GM19240 (cell line): ENCODE measurements around the gene DPH5.
"Not testable (repeated sequence)": the region's sequence is repeated elsewhere in the genome, so short reads cannot be mapped to it uniquely, and the experiment has no call there.

Experiments
- DNase-seq: peaks from one replicate; pipeline ENCODE4 v3.0.0; 2011; ENCODE audit warnings: low spot score; ENCODE audit not compliant: insufficient read length

DPH5 gene

GRCh38 chr1:101025657-101026429 lies at the start of gene DPH5:
Gene DPH5 (minus strand): TSS chr1:101025784. CDS start chr1:101025443, 341 bp downstream.
- DNase-seq = peak; percentile 43

GRCh38 chr1:101073836-101074235 lies 48.3 kb upstream of the DPH5 start:
- DNase-seq = no peak

DNA sequence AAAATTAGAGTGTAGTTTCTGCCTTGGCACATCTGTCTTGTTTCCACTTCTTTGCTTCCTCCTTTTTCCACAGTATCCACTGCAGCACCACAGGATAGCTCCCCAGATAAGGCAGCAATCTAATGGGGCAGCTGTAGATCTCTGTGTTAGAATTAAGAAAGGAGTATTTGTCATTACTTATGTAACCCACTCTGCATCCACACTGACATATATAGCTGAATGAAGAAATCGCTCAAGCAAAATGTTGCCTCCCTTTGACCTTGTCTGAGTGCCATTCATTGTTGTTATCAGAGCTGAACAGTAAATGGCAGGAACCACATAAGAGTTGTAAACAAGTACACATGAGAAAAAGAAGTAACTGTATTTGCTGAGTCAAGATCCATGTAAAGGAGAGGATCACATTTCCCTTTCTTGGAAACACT lies 45.9 kb upstream of the DPH5 start:
- DNase-seq = no peak

DNA sequence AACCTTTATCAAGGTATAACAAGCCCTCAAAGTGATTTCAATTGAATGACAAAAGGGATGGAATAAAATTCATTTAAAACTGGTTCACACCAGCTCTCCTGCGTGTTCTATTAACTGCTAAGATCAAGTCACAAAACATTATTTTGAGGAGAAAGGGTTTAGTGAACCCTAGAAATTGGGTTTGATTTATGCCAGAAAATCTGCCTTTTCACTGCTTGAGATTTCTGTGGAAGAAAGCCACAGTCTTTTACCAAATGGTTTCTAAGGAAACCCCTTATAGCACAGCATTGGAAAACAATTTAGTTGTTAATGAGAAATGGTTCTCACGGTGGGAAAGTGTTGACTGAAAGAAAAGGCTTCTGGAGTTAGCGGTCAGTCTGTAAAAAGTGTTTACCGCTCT lies 43.6 kb upstream of the DPH5 start:
- DNase-seq = no peak

DNA sequence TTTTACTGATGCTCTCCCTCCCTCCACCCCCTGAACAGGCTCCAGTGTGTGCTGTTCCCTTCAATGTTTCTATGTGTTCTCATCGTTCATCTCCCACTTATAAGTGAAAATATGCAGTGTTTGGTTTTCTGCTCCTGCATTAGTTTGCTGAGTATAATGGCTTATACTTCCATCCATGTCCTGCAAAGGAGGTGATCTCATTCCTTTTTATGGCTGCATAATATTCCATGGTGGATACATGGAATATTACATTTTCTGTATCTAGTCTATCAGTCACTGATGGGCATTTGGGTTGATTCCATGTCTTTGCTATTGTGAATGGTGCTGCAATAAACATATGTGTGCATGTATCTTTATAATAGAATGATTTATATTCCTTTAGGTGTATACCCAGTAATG lies 41.4 kb upstream of the DPH5 start:
- not testable (repeated sequence) for DNase-seq

- no peak for DNase-seq
Measured at GRCh38 chr1:101066260-101066936, 40.8 kb upstream of the DPH5 start.

DNA sequence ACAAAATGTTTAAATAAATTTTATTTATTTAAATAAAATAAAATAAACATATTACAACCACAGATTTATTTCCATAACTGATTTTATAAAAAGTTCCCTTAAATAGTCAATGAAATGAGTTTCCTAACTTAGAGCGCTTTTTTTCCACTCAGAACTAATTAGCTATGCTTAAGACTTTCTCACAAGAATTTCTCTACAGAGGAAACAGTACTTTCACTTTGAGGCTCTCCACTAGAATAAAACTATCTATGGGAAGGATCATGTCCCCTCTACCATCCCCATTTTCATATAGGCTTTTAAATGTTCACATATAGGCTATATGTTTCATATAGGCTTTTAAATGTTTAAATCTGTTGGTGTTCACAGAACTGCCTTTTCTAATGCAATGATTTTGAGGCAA lies 40.0 kb upstream of the DPH5 start:
- DNase-seq = no peak

DNA sequence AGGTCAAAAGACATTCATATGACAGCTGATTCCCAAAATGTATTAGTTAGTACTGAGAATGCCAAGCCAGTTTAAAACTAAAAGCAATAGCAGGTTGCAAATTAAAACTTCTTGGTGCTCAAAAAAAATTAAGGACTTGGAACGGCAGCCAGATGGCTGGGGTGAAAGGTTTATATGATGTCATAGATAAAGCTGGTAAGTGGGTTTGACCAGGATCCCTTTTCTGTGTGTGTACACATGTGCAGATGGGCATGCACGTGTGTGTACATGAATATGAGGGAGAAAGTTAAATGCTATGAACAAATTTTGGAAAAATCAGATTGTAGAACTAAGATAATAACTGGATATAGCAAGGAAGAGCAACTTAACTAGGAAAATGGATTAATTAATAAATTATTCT lies 39.1 kb upstream of the DPH5 start:
- DNase-seq = no peak

- no peak for DNase-seq
Measured at GRCh38 chr1:101060992-101061391, 35.4 kb upstream of the DPH5 start.

DNA sequence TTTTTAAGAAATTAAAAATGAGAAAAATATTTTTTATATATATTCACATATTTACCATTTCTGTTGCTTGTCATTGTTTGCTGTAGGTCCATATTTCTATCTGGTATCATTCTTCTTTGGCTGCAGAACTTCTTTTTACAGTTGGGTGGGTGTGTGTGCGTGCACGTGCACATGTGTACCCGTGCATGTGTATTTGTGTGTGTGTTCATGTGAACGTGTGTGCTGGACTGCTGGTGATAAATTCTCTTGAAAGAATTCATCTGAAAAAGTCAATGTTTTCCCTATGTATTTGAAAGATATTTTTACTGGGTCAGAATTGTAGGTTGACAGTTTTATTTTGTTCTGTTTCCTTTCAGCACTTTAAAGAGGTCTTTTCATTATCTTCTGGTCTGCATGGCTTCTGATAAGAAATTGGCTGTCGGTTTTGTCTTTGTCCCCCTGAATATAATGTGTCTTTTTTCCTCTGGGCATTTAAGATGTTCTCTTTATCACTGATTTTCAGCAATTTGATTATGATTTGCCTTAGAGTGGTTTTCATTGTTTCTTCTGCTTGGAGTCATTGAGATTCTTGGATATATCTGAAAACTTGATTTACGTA lies 34.5 kb upstream of the DPH5 start:
- no peak for DNase-seq

DNA sequence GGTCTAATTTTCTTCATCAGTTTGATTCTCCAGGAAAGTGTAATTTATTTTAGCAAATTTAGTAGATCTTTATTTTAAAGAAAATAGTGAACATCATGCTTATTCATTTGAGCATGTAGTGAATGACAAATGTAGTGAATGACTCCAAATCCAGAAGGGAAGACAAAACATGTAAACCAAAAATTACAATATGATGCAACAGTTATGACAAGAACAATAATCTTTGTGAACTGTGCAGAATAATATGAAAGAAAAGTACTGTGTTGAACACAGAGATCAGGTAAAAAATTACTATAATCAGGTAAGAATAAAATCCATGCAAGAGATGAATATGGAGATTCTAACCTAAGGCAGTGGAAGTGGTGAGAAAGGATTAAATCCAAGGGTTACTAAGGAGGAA lies 30.0 kb upstream of the DPH5 start:
- DNase-seq = no peak

DNA sequence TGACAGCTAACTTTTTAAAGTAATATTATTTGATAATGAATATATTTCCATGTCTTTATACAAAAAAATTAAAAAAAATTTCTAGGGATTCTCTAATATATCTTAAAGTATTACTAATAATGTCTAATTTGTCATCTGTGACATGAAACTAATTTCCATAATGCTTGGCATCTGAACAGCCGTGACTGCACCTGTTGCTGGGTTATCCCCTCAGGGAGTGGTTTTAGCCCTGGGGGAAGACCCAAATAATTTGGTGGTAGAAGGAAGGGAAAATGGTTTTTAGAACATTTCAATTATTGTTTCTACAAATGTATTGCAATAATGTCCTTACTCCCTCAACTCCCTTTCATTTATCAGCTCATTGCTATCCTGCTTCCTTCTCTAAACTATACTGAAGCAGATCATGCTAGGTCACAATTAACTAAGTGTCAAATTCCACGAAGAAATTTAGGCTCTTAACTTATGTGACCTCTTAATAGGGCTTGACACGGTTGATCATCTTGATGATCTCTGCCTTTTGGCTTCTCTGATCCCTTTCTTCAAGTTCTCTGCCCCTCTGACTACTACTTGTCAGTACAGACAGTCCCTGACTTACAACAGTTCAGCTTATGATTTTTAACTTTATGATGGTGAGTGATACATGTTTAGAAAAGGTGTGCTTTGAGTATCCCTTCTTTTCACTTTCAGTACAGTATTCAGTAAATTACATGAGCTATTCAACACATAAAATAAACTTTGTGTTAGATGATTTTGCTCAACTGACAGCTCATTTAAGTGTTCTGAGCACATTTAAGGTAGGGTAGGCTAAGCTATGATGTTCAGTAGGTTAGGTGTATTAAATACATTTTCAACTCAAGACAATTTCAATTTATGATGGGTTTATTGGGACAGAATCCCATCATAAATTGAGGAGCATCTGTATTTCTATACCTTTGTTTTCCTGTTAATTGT lies 26.4 kb upstream of the DPH5 start:
- peak; percentile 2 for DNase-seq

DNA sequence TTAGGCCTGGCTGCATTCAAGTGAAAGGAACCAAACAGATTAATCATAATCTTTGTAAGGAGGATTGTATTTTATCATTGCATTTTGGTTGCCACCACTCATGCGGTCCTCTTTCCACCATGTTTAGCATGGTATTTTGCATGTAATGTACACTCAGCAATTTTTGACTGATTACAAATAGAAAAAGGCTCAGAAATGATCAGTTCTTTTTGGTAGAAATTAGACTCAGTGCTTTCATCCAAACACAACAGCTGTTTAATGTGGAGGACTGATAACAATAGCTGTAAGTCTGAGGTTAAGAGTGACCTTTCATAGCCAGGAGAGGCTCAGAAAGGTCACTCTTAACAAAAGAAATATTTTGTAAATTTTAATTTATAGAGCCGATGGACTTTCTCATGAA lies 25.3 kb upstream of the DPH5 start:
- DNase-seq = no peak

DNA sequence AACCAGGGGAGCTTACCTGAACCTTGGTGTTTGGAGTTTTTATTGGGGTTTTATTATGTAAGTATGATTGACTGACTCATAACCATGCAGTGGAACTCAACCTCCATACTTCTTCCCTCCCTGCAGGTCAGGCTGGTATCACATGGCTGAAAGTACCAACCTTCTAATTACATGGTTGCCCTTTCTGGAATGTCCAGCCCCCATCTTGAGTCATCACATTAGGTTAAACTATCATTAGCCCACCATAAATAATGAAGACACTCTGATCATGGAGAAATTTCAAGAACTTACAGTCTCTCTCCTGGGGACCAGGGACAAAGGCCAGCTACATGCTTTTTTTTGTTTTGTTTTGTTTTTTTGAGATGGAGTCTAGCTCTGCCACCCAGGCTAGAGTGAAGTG lies 19.2 kb upstream of the DPH5 start:
- no peak for DNase-seq

GRCh38 chr1:101044259-101044658 lies 18.7 kb upstream of the DPH5 start:
- no peak for DNase-seq

DNA sequence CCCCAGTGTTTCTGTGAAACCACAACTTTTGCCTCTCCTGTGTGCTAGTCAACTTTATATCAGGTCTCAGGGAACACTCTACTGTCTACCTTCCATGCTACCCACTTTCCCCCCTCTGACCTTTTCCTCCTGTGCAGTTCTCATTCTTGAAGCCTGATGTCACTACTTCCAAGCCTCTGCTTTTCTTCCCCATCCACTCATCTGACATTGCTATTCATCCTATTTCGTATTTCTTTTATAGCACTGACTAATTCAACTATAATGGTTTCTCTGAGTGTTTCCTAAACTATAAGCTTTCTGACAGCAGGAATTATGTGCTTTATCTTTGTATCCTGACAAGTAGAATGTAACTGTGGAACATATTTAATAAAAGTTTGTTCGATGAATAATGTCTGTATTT lies 18.2 kb upstream of the DPH5 start:
- DNase-seq = no peak

DNA sequence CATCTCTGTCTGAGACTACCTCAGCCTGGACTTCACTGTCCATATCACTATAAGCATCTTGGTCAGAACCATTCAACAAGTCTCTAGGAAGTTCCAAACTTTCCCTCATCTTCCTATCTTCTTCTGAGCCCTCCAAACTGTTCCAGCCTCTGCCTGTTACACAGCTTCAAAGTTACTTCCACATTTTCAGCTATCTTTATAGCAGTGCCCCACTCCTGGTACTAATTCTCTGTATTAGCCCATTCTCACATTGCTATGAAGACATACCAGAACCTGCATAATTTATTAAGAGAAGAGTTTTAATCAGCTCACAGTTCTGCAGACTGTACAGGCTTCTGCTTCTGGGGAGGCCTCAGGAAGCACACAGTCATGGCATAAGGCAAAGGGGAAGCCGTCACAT lies 15.7 kb upstream of the DPH5 start:
- no peak for DNase-seq

- no peak for DNase-seq
Measured at GRCh38 chr1:101040666-101041065, 15.1 kb upstream of the DPH5 start.

- DNase-seq = no peak
Measured at GRCh38 chr1:101039245-101039644, 13.7 kb upstream of the DPH5 start.

GRCh38 chr1:101037316-101037715 lies 11.7 kb upstream of the DPH5 start:
- no peak for DNase-seq

DNA sequence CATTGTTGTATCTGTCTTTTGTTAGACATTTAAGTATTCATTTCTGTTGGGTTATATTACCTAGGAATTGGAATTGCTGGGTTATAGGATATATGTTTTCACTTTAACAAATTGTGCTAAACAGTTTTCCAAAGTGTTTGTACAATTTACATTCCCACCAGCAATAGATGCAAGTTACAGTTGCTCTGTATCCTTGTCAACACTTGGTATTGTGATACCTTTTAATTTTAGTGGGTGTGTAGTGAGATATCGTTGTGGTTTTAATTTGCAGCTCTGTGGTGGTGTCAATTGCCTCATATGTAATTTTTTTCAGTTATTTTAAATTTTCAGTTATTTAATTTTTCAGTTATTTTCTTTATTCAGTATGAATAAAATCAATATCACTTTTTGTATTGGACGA lies 7.4 kb upstream of the DPH5 start:
- DNase-seq = no peak

GRCh38 chr1:101032129-101032528 lies 6.5 kb upstream of the DPH5 start:
- DNase-seq = not testable (repeated sequence)
